Measurements from ENCODE around the gene KCNE3. TPM values are rescaled to one million over a fixed set of nuclear protein-coding genes. Genes with fewer than 3 reads are reported as not detected.

The KCNE3 gene
- total RNA-seq, 6 donors from 2014 or later, result 14.3 to 33.3 (median 20.0) TPM

DNA sequence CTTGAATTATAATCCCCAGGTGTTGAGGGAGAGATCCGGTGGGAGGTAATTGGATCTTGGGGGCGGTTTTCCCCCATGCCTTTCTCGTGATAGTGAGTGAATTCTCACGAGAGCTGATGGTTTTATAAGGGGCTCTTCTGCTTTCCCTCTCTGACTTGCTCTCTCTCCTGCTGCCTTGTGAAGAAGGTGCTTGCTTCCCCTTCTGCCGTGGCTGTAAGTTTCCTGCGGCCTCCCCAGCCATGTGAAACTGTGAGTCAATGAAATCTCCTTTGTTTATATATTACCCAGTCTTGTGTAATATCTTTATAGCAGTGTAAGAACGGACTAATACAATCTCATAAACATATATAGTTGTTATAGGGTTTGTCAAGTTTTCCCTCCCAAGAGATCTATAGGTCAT, 32.8 kb downstream of the KCNE3 start:
- no peak for TF ChIP-seq POLR2AphosphoS5 (IDR thresholded peaks at IDR 0.05)
- TF ChIP-seq EP300 (IDR thresholded peaks at IDR 0.05), result no peak
- no peak for TF ChIP-seq POLR2A (IDR thresholded peaks at IDR 0.05)
- TF ChIP-seq CTCF (IDR thresholded peaks at IDR 0.05), result no peak
- H3K27me3 ChIP-seq, result no peaks in the 10 kb centered on the region
- H3K36me3 ChIP-seq, result no peaks in the 10 kb centered on the region
- no peaks in the 10 kb centered on the region for H3K4me1 ChIP-seq
- DNase-seq (no peak), ATAC-seq (ENCODE audit: low FRiP score in 2 of 2) (no peak)
- H3K4me3 ChIP-seq, result no peak overlapping the region
- no peaks in the 10 kb centered on the region for H3K9me3 ChIP-seq
- no peak overlapping the region for H3K27ac ChIP-seq
- WGBS, 2 donors, result 62 to 69% methylated on average over 7 of the region's 7 CpGs

DNA sequence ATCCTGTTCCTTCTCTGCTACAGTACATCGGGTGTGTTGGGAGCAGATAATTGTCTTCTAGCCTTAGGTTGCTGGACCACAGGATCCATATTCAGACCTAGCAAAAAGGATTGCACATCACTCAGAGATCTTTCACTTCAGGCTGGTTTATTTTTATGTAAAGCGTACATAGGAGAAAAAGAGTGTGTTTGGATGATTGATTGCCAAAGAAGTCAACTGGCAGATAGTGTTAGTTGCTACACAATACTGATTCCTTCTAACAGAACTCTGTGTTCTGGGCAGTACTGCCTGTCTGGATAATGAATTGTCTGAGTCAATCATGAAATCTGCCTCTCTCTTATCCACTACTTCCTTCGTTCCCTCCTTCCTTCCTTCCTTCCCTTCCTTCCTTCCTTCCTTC, 38.1 kb downstream of the KCNE3 start:
- Histone ChIP-seq H3K4me3 (no peak overlapping the region), H3K36me3 (no peaks in the 10 kb centered on the region), H3K4me1 (no peaks in the 10 kb centered on the region), H3K27me3 (no peaks in the 10 kb centered on the region), H3K9me3 (no peaks in the 10 kb centered on the region), H3K27ac (no peak overlapping the region)
- DNase-seq (no peak), ATAC-seq (ENCODE audit: low FRiP score in 2 of 2) (no peak)
- WGBS, 2 donors, result 81 to 88% methylated on average over 2 to 3 of the region's 3 CpGs
- TF ChIP-seq CTCF (IDR thresholded peaks at IDR 0.05) (no peak), EP300 (IDR thresholded peaks at IDR 0.05) (no peak), POLR2A (IDR thresholded peaks at IDR 0.05) (no peak), POLR2AphosphoS5 (IDR thresholded peaks at IDR 0.05) (no peak)

DNA sequence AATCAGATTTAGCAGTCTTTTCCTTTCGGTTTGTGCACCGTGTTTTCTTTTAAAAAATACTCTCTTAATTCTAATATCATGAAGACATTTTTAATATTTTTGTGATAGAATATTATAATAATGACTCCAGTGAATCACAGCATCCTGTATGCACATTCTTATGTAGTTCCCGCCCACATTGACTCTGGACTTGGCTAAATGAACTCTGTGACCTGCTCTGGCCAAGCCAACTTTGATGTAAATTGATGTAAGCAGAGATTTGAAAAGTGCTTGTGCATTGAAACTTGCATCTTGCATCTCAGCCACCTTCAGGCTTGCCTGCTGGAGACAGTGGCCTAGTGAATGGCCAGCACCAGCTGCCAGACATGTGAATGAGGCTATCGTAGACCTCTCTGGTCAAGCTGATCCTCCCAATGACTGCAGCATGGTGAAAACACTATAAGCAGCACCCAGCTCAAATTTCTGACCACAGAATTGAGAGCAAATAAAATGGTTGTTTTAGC, 39.9 kb downstream of the KCNE3 start:
- DNase-seq, result no peak
- no peak overlapping the region for H3K4me3 ChIP-seq
- no peaks in the 10 kb centered on the region for H3K27me3 ChIP-seq
- no peaks in the 10 kb centered on the region for H3K4me1 ChIP-seq
- no peak for TF ChIP-seq POLR2A (IDR thresholded peaks at IDR 0.05)
- TF ChIP-seq CTCF (IDR thresholded peaks at IDR 0.05), result no peak
- TF ChIP-seq EP300 (IDR thresholded peaks at IDR 0.05), result no peak
- TF ChIP-seq POLR2AphosphoS5 (IDR thresholded peaks at IDR 0.05), result no peak
- 84 to 91% methylated on average over 4 of the region's 4 CpGs for WGBS, 2 donors
- no peak for ATAC-seq (ENCODE audit: low FRiP score in 2 of 2)
- H3K27ac ChIP-seq, result no peak overlapping the region
- H3K36me3 ChIP-seq, result no peaks in the 10 kb centered on the region
- H3K9me3 ChIP-seq, result no peaks in the 10 kb centered on the region

GRCh38 chr11:74425100-74425499, 42.2 kb downstream of the KCNE3 start:
- H3K9me3 ChIP-seq, result no peaks in the 10 kb centered on the region
- no peaks in the 10 kb centered on the region for H3K4me1 ChIP-seq
- ATAC-seq (ENCODE audit: low FRiP score in 2 of 2), result no peak
- H3K27ac ChIP-seq, result no peak overlapping the region
- H3K4me3 ChIP-seq, result no peak overlapping the region
- no peak for TF ChIP-seq EP300 (IDR thresholded peaks at IDR 0.05)
- no peak for TF ChIP-seq CTCF (IDR thresholded peaks at IDR 0.05)
- TF ChIP-seq POLR2A (IDR thresholded peaks at IDR 0.05), result no peak
- TF ChIP-seq POLR2AphosphoS5 (IDR thresholded peaks at IDR 0.05), result no peak
- no peaks in the 10 kb centered on the region for H3K27me3 ChIP-seq
- H3K36me3 ChIP-seq, result no peaks in the 10 kb centered on the region
- no peak for DNase-seq

DNA sequence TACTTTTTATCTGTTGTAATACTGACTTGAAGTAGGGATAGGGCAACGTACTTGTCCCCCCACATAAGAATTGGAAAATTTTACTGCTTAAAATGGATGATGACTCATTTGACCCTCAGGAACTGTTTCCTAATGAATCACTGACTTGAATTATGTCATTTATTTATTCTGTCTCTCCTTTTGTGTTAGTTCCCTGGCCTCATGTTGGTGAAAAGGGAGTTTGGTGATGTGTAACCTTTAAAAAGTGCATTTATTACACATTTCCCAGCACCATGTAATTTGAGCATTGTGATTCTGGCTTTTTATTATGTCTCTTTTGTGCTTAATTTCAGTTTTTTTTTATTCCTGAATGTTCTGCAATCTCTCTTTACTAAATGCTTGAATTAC, 48.8 kb downstream of the KCNE3 start:
- Histone ChIP-seq H3K4me1 (peaks cover 0 to 20% (median 6%) of the 10 kb centered on the region in 4 donors), H3K9me3 (no peaks in the 10 kb centered on the region), H3K36me3 (no peaks in the 10 kb centered on the region), H3K27me3 (no peaks in the 10 kb centered on the region), H3K4me3 (no peak overlapping the region), H3K27ac (no peak overlapping the region)
- WGBS, 2 donors, result 42% methylated on average over 1 of the region's 1 CpG
- ATAC-seq (ENCODE audit: low FRiP score in 2 of 2) (peak in 1 of 2 donors; percentile 87), DNase-seq (no peak)
- TF ChIP-seq EP300 (IDR thresholded peaks at IDR 0.05), result no peak
